ENCODE measurements around the gene DOCK3. TPM values are rescaled to one million over a fixed set of nuclear protein-coding genes. Genes with fewer than 3 reads are reported as not detected.
A peak's percentile ranks its signal among the peaks of the same experiment; 100 is the strongest.

Gene DOCK3
- polyA plus RNA-seq, 1 donor from 2014 or later: 15.6 TPM

- H3K36me3 ChIP-seq (ENCODE audit: insufficient read depth, low read length): no peaks in the 10 kb centered on the region
- H3K9me3 ChIP-seq (ENCODE audit: low read length): no peaks in the 10 kb centered on the region
- no peak overlapping the region for H2AFZ ChIP-seq (ENCODE audit: low read depth, low read length)
- no peaks in the 10 kb centered on the region for H3K9me2 ChIP-seq (ENCODE audit: insufficient read depth, low read length)
- H3K27ac ChIP-seq (ENCODE audit: low read length): no peak overlapping the region
- H3F3A ChIP-seq (ENCODE audit: insufficient read depth, low read length, poor library complexity, severe bottlenecking): no peaks in the 10 kb centered on the region
- no peak for TF ChIP-seq EZH2 (IDR thresholded peaks at IDR 0.05; ENCODE audit: borderline replicate concordance, insufficient read depth, low read length, poor library complexity, severe bottlenecking)
- H3K4me2 ChIP-seq (ENCODE audit: low read length): no peak overlapping the region
- no peak overlapping the region for H3K9ac ChIP-seq (ENCODE audit: low read length)
- no peaks in the 10 kb centered on the region for H3K79me2 ChIP-seq (replicated peaks; ENCODE audit: insufficient read depth, low read length)
- no peaks in the 10 kb centered on the region for H3K27me3 ChIP-seq (ENCODE audit: insufficient read depth, low read depth, low read length)
- no peak overlapping the region for H3K4me3 ChIP-seq (ENCODE audit: low read length)
- no peaks in the 10 kb centered on the region for H4K20me1 ChIP-seq (ENCODE audit: insufficient read depth)
Observed at GRCh38 chr3:50644561-50644960, 30.2 kb upstream of the DOCK3 start.

DNA sequence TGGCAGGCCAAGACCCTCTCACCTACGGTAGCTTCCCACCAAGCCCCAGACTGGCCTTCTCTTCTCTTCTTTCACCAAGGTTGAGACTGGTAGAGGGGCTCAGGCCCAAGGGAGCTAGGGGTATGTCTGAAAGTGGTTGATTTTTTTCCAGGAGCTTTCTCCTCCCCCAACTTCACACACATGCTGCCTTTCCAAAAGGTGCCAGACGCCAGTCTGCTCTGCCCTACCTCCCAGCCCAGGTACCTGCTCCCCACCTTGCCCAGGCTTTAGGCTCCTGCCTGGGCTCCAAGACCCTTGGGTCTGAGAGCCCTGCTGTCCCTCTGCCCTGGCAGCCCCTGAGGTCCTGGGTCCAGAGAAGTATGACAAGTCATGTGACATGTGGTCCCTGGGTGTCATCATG lies 29.3 kb upstream of the DOCK3 start:
- no peak overlapping the region for H3K4me2 ChIP-seq (ENCODE audit: low read length)
- TF ChIP-seq CTCF (IDR thresholded peaks at IDR 0.05; ENCODE audit: poor library complexity, severe bottlenecking) (no peak), SMC3 (conservative IDR thresholded peaks at IDR 0.05; ENCODE audit: poor library complexity) (no peak), MXI1 (conservative IDR thresholded peaks at IDR 0.05; ENCODE audit: poor library complexity, severe bottlenecking) (no peak)
- TF ChIP-seq, protein P1, sequence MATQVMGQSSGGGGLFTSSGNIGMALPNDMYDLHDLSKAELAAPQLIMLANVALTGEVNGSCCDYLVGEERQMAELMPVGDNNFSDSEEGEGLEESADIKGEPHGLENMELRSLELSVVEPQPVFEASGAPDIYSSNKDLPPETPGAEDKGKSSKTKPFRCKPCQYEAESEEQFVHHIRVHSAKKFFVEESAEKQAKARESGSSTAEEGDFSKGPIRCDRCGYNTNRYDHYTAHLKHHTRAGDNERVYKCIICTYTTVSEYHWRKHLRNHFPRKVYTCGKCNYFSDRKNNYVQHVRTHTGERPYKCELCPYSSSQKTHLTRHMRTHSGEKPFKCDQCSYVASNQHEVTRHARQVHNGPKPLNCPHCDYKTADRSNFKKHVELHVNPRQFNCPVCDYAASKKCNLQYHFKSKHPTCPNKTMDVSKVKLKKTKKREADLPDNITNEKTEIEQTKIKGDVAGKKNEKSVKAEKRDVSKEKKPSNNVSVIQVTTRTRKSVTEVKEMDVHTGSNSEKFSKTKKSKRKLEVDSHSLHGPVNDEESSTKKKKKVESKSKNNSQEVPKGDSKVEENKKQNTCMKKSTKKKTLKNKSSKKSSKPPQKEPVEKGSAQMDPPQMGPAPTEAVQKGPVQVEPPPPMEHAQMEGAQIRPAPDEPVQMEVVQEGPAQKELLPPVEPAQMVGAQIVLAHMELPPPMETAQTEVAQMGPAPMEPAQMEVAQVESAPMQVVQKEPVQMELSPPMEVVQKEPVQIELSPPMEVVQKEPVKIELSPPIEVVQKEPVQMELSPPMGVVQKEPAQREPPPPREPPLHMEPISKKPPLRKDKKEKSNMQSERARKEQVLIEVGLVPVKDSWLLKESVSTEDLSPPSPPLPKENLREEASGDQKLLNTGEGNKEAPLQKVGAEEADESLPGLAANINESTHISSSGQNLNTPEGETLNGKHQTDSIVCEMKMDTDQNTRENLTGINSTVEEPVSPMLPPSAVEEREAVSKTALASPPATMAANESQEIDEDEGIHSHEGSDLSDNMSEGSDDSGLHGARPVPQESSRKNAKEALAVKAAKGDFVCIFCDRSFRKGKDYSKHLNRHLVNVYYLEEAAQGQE (IDR thresholded peaks at IDR 0.05; ENCODE audit: borderline replicate concordance): no peak
- no peaks in the 10 kb centered on the region for H3F3A ChIP-seq (ENCODE audit: insufficient read depth, low read length, poor library complexity, severe bottlenecking)
- H3K4me3 ChIP-seq (ENCODE audit: low read length): no peak overlapping the region
- no peaks in the 10 kb centered on the region for H3K27me3 ChIP-seq (ENCODE audit: insufficient read depth, low read depth, low read length)
- no peaks in the 10 kb centered on the region for H3K9me2 ChIP-seq (ENCODE audit: insufficient read depth, low read length)
- H3K9me3 ChIP-seq (ENCODE audit: low read length): no peaks in the 10 kb centered on the region
- no peak overlapping the region for H3K9ac ChIP-seq (ENCODE audit: low read length)
- no peaks in the 10 kb centered on the region for H3K36me3 ChIP-seq (ENCODE audit: insufficient read depth, low read length)
- H4K20me1 ChIP-seq (ENCODE audit: insufficient read depth): no peaks in the 10 kb centered on the region
- H3K27ac ChIP-seq (ENCODE audit: low read length): no peak overlapping the region
- H3K79me2 ChIP-seq (replicated peaks; ENCODE audit: insufficient read depth, low read length): no peaks in the 10 kb centered on the region
- H2AFZ ChIP-seq (ENCODE audit: low read depth, low read length): no peak overlapping the region

- no peak overlapping the region for H2AFZ ChIP-seq (ENCODE audit: low read depth, low read length)
- H3K27ac ChIP-seq (ENCODE audit: low read length): peak overlapping the region; percentile 28
- H3K9me3 ChIP-seq (ENCODE audit: low read length): no peaks in the 10 kb centered on the region
- no peaks in the 10 kb centered on the region for H3K79me2 ChIP-seq (replicated peaks; ENCODE audit: insufficient read depth, low read length)
- H3K36me3 ChIP-seq (ENCODE audit: insufficient read depth, low read length): no peaks in the 10 kb centered on the region
- no peaks in the 10 kb centered on the region for H3K9me2 ChIP-seq (ENCODE audit: insufficient read depth, low read length)
- no peaks in the 10 kb centered on the region for H3F3A ChIP-seq (ENCODE audit: insufficient read depth, low read length, poor library complexity, severe bottlenecking)
- no peak for TF ChIP-seq EZH2 (IDR thresholded peaks at IDR 0.05; ENCODE audit: borderline replicate concordance, insufficient read depth, low read length, poor library complexity, severe bottlenecking)
- H3K27me3 ChIP-seq (ENCODE audit: insufficient read depth, low read depth, low read length): no peaks in the 10 kb centered on the region
- no peaks in the 10 kb centered on the region for H4K20me1 ChIP-seq (ENCODE audit: insufficient read depth)
- peak overlapping the region; percentile 13 for H3K4me3 ChIP-seq (ENCODE audit: low read length)
- peak overlapping the region; percentile 20 for H3K9ac ChIP-seq (ENCODE audit: low read length)
- no peak overlapping the region for H3K4me2 ChIP-seq (ENCODE audit: low read length)
Observed at GRCh38 chr3:50648313-50648712, 26.4 kb upstream of the DOCK3 start.

Data from neural cell (in vitro differentiated cells).